T-helper 1 cell (primary cell): ENCODE results near the gene PNPLA1.
"Not testable (repeated sequence)": the region's sequence is repeated elsewhere in the genome, so short reads cannot be mapped to it uniquely, and the experiment has no call there.

Experiments
- DNase-seq, 5 donors: peaks; one replicate each; pipeline ENCODE4 v3.0.0-alpha.2; 2012 to 2020

PNPLA1 gene

GRCh38 chr6:36319436-36319762 is 49.5 kb downstream of the PNPLA1 start:
- DNase-seq: no peak

GRCh38 chr6:36319821-36320220 is 50.0 kb downstream of the PNPLA1 start:
- no peak for DNase-seq

GRCh38 chr6:36320475-36320874 is 50.6 kb downstream of the PNPLA1 start:
- no peak for DNase-seq

- no peak for DNase-seq
These were observed 52.7 kb downstream of the PNPLA1 start for GRCh38 chr6:36322591-36322990.

GRCh38 chr6:36323062-36323461 is 53.2 kb downstream of the PNPLA1 start:
- DNase-seq: no peak

- DNase-seq: no peak
These were observed 54.3 kb downstream of the PNPLA1 start for GRCh38 chr6:36324191-36324590.

GRCh38 chr6:36324715-36325114 is 54.9 kb downstream of the PNPLA1 start:
- no peak for DNase-seq

GRCh38 chr6:36326356-36326995 is 56.6 kb downstream of the PNPLA1 start:
- DNase-seq: no peak

- no peak for DNase-seq
These were observed 57.5 kb downstream of the PNPLA1 start for GRCh38 chr6:36327226-36327918.

GRCh38 chr6:36327919-36328236 is 58.0 kb downstream of the PNPLA1 start:
- no peak for DNase-seq

GRCh38 chr6:36328600-36328999 is 58.7 kb downstream of the PNPLA1 start:
- DNase-seq: no peak

GRCh38 chr6:36329798-36330291 is 60.0 kb downstream of the PNPLA1 start:
- DNase-seq: no peak

- no peak for DNase-seq
These were observed 60.5 kb downstream of the PNPLA1 start for GRCh38 chr6:36330366-36330765.

GRCh38 chr6:36331381-36331780 is 61.5 kb downstream of the PNPLA1 start:
- DNase-seq: no peak

GRCh38 chr6:36333171-36333895 is 63.5 kb downstream of the PNPLA1 start:
- DNase-seq: no peak

GRCh38 chr6:36333931-36334725 is 64.3 kb downstream of the PNPLA1 start:
- DNase-seq: no peak

GRCh38 chr6:36334832-36335459 is 65.1 kb downstream of the PNPLA1 start:
- DNase-seq: no peak

- DNase-seq: no peak
These were observed 65.8 kb downstream of the PNPLA1 start for GRCh38 chr6:36335465-36336207.

GRCh38 chr6:36336208-36336710 is 66.4 kb downstream of the PNPLA1 start:
- no peak for DNase-seq

- no peak for DNase-seq
These were observed 67.0 kb downstream of the PNPLA1 start, which contains the start of gene BNIP5 for GRCh38 chr6:36336779-36337241. Gene BNIP5 (minus strand): TSS chr6:36336888. CDS start chr6:36330690, 6,198 bp downstream.

GRCh38 chr6:36337814-36338213 is 68.0 kb downstream of the PNPLA1 start:
- DNase-seq: no peak

- DNase-seq: not testable (repeated sequence)
These were observed 68.4 kb downstream of the PNPLA1 start for GRCh38 chr6:36338223-36338622.
